ENCODE measurements around the gene NYAP1.

DNA sequence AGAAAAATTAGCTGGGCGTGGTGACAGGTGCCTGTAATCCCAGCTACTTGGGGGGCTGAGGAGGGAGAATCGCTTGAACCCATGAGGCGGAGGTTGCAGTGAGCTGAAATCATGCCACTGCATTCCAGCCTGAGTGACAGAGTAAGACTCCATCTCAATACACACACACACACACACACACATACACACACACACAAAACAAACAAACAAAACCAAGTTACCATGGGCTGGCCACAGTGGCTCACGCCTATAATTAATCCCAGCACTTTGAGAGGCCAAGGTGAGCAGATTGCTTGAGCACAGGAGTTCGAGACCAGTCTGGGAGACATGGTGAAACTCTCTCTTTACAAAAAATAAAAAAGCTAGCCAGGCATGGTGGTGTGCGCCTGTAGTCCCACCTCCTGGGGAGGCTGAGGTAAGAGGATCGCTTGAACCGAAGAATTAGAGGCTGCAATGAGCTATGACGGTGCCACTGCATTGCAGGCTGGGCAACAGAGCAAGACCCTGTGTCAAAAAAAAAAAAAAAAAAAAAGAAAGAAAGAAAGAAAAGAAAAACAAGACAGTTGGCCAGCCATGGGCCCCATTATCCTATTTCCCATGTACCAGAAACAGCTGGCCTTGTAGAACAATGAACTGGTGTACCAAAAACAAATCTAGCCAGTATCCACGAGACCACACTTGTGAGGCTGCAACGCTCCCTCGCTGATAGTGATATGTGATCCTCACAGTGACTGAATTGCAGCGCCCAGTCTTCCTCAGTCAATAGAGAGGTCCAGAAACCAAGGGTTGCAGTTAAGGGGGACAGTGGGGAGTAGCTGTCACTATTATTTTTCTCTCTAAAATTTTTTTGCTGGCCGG, 48.7 kb downstream of the NYAP1 start:
- TF ChIP-seq, protein P1, sequence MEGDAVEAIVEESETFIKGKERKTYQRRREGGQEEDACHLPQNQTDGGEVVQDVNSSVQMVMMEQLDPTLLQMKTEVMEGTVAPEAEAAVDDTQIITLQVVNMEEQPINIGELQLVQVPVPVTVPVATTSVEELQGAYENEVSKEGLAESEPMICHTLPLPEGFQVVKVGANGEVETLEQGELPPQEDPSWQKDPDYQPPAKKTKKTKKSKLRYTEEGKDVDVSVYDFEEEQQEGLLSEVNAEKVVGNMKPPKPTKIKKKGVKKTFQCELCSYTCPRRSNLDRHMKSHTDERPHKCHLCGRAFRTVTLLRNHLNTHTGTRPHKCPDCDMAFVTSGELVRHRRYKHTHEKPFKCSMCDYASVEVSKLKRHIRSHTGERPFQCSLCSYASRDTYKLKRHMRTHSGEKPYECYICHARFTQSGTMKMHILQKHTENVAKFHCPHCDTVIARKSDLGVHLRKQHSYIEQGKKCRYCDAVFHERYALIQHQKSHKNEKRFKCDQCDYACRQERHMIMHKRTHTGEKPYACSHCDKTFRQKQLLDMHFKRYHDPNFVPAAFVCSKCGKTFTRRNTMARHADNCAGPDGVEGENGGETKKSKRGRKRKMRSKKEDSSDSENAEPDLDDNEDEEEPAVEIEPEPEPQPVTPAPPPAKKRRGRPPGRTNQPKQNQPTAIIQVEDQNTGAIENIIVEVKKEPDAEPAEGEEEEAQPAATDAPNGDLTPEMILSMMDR (conservative IDR thresholded peaks at IDR 0.05; ENCODE audit: low read depth, low read length), result no peak
- TF ChIP-seq EZH2 (IDR thresholded peaks at IDR 0.05; ENCODE audit: borderline replicate concordance, low read depth, low read length, poor library complexity, severe bottlenecking), result no peak

All from A673 (cell line).